GM19025 (cell line): Measurements from ENCODE around the gene PSMC5.
"Not testable (repeated sequence)": the region's sequence is repeated elsewhere in the genome, so short reads cannot be mapped to it uniquely, and the experiment has no call there.

Experiments
- ATAC-seq: cut with Tn5 transposase; IDR thresholded peaks from one replicate; pipeline ENCODE4 v1.9.1; 2021; ENCODE audit warnings: mild to moderate bottlenecking, low read depth, moderate library complexity; ENCODE audit not compliant: unreplicated experiment

PSMC5 gene

DNA sequence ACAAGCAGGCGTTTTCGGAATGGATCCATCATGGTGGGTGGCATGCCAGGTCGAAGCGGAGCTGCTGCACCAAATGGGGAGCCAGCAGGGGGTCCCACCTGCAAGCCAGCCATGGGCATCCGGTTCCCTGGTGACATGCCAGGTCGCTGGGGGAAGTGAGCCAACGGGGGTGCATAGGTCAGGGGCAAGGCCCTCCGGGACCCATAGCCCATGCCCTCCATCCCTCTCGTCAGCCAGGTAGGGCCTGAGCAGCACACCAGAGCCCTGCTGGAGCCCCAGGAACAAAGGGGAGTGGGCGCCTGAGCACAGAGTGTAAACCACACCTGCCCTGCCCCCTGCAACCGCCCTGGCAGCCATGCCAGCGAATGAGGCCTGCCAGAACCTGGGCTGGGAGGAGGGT, 10.2 kb downstream of the PSMC5 start:
- no peak for ATAC-seq

DNA sequence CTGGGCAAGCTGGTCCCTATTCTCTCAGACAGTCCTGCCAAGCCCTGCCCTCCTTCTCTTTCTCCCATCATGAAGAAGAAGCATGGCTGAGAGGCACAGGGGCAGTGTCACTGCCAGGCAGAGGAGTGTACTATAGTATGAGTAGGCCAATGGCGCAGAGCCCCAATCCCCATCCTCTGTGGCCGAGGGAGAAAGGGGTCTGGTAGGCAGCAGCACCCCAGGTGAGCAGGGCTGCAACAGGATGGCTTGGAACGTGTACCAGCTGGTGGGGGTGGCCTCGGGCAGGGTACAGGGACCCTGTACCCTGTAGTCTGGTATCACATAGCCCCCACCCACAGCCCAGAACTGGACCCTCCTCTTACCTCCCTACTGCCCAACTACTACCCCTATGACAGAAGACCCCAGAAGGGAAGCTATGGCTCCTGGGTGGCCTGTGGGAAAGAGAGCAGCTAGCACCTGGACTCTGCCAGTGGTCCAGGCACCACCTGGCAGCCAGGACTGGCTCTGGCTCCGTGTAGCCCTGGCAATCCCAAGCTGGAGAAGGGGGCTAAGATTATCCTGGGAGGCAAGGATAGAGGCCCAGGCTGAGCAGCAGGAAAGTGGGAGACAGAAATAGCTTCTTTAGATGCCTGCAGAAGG, 10.8 kb downstream of the PSMC5 start:
- ATAC-seq: no peak

DNA sequence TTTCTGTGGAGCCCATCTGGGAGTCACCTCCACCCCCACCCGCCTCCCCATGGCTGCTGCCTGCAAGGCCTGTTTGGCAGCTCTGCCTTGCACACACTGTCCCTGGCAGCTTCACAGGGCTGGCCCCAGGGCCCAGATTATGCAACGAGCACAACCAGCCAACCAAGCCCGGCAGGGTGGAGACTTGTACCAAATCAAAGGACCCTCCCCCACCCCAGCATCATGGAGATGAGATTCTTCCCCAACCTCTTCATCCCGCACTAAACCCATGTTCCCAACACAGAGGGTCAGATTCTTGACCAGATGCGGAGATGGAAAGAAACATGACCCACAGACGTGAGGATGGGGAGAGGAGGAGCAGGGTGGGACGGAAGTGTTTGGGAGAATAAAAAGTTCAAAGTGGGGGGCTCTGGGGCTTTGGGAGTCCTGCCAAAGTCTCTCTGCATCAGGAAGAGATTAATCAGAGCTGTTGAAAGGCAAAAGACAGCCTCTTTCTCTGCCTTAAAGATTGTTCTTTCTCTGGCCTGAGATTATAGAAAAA, 11.5 kb downstream of the PSMC5 start:
- ATAC-seq: no peak

DNA sequence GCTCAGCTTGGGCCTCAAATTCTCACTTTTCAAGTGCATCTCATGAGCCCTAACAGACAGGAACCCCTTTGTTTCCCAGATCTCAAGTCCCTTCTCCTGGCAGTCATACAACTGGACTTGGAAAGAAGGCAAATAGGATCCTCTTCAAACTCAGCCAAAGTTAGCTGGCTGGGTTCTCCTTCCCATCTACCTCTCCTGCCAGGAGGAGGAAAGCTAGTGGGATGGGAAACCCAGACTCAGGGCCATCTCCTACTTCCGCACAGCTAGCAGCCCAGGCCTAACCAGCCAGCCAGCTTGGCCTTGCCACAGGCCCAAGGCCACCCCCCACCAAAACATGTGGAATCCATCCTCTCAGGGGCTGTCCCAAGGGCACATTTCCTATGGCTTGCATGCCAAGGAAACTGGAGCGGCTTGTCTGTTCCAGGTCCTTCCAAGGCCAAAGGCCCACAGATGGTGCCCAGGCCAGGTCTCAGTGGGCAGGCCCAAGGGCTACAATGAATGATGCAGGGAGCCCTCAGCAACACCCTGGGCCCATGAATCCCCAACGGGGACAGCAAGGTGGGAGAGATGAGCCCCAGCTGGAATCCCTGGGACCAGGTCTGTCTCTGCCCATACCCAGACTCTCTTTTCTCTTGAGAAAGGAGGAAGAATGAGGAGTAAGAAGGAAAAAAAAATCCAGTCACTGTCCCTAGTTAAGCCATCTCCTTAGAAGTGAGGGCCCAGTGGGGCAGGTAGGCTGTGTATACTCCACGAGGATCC, 13.5 kb downstream of the PSMC5 start:
- ATAC-seq: no peak

DNA sequence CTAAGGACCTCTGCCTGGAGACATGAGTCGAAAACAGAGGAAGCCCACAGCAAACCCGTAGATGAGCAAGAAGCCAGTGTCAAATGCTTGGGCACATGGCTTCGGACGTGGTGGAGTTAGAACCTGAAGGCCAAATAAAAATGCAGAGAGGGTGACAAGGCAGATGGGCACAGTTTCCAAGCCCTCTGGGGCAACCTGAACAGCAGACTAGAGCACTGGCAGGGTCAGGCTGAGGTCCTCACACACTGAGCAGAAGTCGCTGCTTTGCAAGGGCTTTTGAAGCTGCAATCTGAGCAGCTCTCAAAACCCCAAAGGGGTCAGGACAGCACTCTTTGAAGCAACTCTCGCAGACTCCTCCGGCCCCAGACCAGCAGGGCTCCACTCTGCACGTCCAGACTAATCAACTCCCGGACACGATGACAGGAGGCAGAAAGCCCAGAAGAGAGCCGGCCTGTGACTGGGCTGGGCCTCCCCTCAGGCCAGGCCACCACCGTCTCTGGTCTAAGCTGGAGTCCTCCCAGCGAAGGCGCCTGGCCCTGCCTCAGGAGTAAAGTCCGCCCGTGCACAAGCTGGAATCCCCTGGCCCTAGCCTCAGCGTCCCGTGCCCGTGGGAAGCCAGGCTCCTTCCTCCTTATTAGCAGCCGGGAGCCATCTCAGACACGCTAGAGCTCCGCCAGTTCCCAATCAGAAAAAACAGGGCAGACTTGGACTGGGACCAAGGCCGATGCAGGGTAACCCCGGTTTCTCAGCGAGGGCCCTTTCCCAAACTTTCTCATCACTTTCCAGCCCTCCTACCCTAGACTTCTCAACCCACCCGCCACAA, 14.3 kb downstream of the PSMC5 start:
- no peak for ATAC-seq

GRCh38 chr17:63842173-63842539, 14.9 kb downstream of the PSMC5 start:
- peak; percentile 28 for ATAC-seq

DNA sequence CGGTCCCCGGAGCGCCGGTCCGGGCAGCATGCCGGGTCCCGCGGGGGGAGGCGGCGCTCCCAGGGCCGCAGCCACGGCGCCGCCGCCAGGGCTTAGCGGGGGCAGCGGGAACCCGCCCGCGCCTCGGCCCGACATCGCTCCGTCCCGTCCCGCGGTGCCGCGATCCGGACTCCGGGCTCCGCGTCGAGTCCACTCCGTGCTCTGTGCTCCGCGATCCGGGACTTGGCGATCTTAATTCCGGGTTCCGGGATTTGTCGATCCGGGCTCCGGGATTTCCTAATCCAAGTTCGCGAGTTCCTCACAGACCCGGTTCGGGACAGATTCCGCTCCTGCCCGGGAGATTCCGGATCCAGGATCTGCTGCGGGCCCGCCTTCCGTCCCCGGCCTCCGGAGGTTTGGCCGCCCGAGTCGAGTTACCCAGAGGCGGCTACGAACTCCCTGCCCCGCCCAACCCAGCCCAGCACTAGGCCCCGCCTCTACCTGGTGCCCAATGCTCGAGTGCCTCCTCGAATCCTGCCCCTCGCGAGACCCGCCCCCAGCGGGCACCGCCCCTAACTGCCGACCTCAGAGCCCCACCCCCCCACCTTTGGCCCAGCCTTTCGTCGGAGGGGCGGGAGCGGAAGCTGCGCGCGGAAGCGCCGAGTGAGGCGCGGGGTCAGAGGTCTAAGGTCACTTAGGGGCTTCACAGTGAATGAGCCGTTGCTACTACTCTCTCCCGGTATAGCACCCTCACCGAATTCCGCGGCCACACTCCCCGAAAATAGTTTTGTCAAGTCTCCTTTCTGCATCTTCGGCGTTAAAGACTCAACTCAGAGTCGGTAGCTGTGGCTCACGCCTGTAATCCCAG, 15.5 kb downstream of the PSMC5 start, which contains the start of gene SMARCD2:
TSS of gene SMARCD2 (minus strand) at position 146 of the 847 bp plus-strand sequence. CDS start at position 135, 11 bp downstream.
- peak; percentile 78 for ATAC-seq

DNA sequence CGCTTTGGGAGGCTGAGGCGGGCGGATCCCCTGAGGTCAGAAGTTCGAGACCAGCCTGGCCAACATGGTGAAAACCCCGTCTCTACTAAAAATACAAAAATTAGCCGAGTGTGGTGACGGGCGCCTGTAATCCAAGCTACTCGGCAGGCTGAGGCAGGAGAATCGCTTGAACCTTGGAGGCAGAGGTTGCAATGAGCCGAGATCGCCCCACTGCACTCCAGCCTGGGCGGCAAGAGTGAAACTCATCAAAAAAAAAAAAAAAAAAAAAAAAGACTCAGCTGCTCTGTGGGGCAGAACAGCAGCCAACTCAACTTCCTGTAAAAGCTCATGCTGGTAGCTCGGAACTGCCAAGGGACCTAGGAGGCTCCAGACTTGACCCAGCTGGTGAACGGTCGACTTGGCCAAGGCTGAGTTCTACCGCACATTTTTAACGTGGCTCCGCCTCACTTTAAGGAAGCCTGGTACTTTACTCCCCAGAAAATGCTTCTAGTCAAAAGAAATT, 16.2 kb downstream of the PSMC5 start:
- ATAC-seq: not testable (repeated sequence)

- no peak for ATAC-seq
These were observed 16.9 kb downstream of the PSMC5 start for GRCh38 chr17:63843910-63844677.

GRCh38 chr17:63845509-63845908, 18.3 kb downstream of the PSMC5 start:
- ATAC-seq: no peak

- no peak for ATAC-seq
These were observed 20.5 kb downstream of the PSMC5 start for GRCh38 chr17:63847525-63848249.

DNA sequence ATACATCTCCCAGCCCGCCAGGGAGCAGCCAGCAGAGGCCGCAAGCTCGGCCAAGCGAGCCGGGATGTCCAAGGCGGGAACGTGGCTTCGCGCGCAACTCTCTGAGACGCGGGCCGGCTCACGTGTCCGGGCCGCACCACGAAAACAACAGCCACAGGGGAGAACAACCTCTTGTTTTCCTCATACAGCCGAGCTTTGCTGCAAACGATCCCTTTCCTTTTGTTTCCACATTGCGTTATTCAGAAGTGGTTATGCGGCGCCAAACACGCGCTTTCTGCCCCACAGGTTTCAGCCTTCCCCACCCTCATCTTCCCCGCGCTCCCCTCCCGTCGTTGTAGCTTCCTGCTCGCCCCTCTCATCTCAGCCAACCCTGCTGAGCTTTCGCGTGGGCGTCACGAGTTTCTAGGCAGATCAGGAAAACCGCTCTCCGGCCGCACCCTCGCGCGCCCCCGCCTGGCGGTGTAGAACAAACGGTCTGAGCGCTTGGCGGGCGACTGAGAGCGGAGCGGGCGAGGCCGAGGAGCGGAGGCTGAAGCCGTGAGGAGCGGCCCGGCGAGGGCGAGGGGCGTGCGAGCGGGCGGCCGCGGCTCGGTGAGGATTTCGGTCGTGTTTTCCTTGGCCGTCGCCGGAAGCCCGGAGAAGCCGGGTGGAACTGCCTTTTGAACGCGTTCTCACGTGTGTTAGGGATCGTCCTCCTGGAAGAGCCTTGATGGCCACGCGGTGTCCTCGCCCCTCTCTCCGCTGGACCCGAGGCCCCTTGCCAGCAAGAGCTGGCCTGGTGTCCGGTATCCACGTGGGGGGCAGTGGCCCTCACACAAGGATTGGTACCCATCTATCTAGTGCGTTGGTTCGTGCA, 21.8 kb downstream of the PSMC5 start:
- ATAC-seq: peak; percentile 92

DNA sequence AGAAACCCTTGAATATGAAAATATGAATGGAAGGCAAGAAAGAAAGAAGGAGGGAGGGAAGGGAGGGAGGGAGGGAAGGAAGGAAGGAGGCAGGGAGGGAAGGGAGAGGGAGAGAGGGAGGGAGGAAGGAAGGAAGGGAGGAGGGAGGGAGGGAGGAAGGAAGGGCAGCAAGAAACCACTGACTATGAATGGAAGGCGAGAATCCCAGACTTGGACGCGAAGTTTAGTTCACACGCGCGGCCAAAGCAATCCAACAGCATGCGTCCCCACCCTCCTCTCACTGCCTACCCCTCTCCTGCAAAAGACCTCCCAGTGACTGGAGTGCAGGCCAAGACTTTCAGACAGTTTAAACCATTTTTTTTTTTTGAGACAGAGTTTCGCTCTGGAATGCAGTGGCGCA, 23.2 kb downstream of the PSMC5 start:
- ATAC-seq: no peak

GRCh38 chr17:63853260-63853659, 26.0 kb downstream of the PSMC5 start:
- no peak for ATAC-seq

DNA sequence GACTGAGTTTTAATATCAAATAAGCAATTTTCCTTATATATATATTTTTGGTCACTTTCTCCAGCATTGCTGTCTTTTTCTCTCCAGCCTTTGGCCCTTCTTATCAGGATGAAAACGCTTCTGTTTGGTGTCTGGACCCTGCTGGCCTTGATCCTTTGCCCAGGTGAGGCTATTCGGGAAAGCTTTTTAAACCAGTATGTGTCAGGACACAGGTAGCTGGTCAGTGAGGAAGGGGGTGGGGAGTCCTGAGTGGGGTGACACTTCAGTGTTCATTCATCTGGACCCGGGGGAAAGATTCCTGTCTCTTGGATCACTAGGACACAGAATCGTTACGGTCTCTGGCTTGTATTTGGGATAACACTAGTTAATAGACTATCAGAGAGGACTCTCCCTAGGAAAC, 27.5 kb downstream of the PSMC5 start:
- no peak for ATAC-seq

DNA sequence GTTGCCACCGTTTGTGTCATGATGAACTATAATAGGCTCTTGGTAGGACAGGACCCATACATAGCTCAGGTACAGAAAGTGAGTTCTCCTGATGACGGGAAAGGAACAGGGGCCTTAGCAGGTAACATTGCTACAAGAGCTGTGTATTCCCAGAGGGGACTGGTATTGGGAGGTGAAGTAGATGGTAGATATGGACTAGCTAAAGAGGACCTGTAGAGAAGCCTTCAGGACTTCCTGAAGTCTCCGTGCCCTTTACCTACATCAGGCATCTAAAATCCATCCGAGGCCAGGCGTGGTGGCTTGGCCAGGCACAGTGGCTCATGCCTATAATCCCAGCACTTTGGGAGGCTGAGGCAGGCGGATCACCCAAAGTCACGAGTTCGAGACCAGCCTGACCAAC, 28.0 kb downstream of the PSMC5 start:
- ATAC-seq: no peak

DNA sequence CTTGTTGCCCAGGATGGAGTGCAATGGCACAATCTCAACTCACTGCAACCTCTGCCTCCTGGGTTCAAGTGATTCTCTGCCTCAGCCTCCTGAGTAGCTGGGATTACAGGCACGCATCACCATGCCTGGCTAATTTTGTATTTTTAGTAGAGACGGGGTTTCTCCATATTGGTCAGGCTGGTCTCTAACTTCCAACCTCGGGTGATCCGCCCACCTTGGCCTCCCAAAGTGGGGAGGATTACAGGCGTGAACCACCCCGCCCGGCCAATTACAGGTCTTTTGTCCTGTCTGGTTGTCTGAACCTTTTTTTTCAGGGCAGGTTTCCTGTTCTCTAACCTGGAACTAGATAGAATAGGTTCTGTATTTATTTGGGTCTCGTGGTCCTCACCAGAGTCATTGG, 29.2 kb downstream of the PSMC5 start:
- ATAC-seq: not testable (repeated sequence)

DNA sequence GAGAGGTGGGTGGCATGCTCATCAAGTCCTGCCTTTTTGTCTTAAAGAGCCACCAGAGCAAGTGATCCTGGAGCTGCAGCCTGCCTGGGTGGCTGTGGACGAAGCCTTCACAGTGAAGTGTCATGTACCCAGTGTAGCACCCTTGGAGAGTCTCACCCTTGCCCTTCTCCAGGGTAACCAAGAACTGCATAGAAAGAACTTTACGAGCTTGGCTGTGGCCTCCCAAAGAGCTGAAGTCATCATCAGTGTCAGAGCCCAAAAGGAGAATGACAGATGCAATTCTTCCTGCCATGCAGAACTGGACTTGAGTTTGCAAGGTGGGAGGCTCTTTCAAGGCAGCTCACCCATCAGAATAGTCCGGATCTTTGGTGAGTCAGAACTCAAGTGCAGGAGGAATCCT, 32.0 kb downstream of the PSMC5 start:
- no peak for ATAC-seq
